ENCODE measurements around the gene EMILIN1. TPM values are rescaled to one million over a fixed set of nuclear protein-coding genes. Genes with fewer than 3 reads are reported as not detected.

Gene EMILIN1
- total and polyA plus RNA-seq, 2 donors (not counting 3 experiments of a cell fraction or from before 2014, with no cell fraction given): 11.7 to 16.6 TPM

DNA sequence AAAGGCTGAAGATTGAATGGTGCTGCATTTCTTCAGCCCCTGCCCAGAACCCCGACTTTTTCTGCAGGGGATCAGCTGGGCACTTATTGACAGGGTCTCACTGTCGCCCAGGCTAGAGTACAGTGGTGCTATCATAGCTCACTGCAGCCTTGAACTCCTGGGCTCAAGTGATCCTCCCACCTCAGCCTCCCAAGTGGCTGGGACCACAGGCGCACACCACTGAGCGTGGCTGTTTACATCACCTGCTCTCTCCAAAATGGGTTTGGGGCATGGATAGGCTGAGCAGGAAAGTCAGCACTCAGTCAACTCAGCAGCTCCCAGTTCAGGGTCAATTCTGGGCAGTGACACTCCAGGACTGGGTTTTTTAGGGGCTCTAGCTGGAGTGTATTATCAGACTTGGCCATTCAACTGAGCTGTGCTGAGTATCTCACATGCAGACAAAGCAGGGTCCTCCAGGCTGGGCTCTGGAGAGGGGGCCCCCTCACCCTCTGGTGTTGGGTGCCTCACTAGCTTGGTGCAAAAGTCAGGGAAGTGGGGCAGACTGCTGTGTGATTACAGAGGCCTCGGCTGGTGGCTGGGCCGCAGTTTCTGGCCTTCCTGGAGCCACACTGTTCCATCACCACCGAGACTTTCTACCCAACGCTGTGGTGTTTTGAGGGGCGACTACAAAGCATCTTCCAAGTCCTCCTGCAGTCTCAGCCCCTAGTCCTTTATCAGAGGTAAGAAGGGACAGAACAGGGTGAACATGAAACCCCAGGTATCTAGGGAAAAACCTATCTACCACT is 49.7 kb downstream of the EMILIN1 start:
- dilution Hi-C loops (cut with MboI; ENCODE audit: extremely low pct_ligation_motif_present, low sequenced_read_pairs) (no loop called here), intact Hi-C loops (cut with micrococcal nuclease) (no loop called here)
- Histone ChIP-seq H3K9me3 (replicated peaks; ENCODE audit: control insufficient read depth, insufficient read depth, low read length) (no peaks in the 10 kb centered on the region), H3K4me3 (replicated peaks in 1 of 3; ENCODE audit: insufficient read depth in 1 of 3, low read depth in 1 of 3, low read length in 3 of 3) (no peak overlapping the region), H3K4me2 (ENCODE audit: insufficient read depth, low read length) (no peak overlapping the region), H4K20me1 (replicated peaks; ENCODE audit: control insufficient read depth, extremely low read depth, insufficient read depth, low read length) (no peaks in the 10 kb centered on the region), H3K27ac (ENCODE audit: insufficient read depth, low read depth, low read length) (no peak overlapping the region), H2AFZ (ENCODE audit: low read depth, low read length) (no peak overlapping the region), H3K4me1 (ENCODE audit: control insufficient read depth, extremely low read depth, insufficient read depth, low read length) (peaks cover 3% of the 10 kb centered on the region), H3K36me3 (ENCODE audit: control insufficient read depth in 2 of 2, extremely low read depth in 1 of 2, insufficient read depth in 2 of 2, low read length in 2 of 2) (peaks cover 6 to 27% of the 10 kb centered on the region in 2 experiments), H3K27me3 (ENCODE audit: control insufficient read depth in 2 of 2, insufficient read depth in 2 of 2, low read length in 2 of 2) (no peaks in the 10 kb centered on the region), H3K9ac (replicated peaks; ENCODE audit: extremely low read depth, insufficient read depth, low read length) (no peak overlapping the region), H3K79me2 (ENCODE audit: control insufficient read depth, insufficient read depth, low read length) (peaks cover 5% of the 10 kb centered on the region), H3K9me1 (replicated peaks; ENCODE audit: control insufficient read depth, extremely low read depth, insufficient read depth, low read length) (no peaks in the 10 kb centered on the region)
- ChIA-PET CTCF (interaction anchor here (0.8 kb wide), 1 partner anchor 42 kb away, joined by 3 read pairs; no protein-coding TSS in a partner anchor), POLR2A (no interaction called here)
- no TSS peak for BruUV-seq (replicated peaks)
- FAIRE-seq: no peak
- TF ChIP-seq, protein P1, sequence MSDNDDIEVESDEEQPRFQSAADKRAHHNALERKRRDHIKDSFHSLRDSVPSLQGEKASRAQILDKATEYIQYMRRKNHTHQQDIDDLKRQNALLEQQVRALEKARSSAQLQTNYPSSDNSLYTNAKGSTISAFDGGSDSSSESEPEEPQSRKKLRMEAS (IDR thresholded peaks at IDR 0.05; ENCODE audit: insufficient read depth, insufficient read length): no peak
- TF ChIP-seq EZH2 (IDR thresholded peaks at IDR 0.05; ENCODE audit: borderline replicate concordance, low read depth, low read length, severe bottlenecking): no peak
- no peak for TF ChIP-seq POLR2AphosphoS5 (IDR thresholded peaks at IDR 0.05; ENCODE audit: insufficient read depth, low read depth, low read length)
- no peak for TF ChIP-seq JUN (IDR thresholded peaks at IDR 0.05; ENCODE audit: borderline replicate concordance, insufficient read depth, insufficient read length, low read depth)
- no peak for TF ChIP-seq FOS (IDR thresholded peaks at IDR 0.05; ENCODE audit: borderline replicate concordance, insufficient read depth, low read length)
- TF ChIP-seq, protein P2, sequence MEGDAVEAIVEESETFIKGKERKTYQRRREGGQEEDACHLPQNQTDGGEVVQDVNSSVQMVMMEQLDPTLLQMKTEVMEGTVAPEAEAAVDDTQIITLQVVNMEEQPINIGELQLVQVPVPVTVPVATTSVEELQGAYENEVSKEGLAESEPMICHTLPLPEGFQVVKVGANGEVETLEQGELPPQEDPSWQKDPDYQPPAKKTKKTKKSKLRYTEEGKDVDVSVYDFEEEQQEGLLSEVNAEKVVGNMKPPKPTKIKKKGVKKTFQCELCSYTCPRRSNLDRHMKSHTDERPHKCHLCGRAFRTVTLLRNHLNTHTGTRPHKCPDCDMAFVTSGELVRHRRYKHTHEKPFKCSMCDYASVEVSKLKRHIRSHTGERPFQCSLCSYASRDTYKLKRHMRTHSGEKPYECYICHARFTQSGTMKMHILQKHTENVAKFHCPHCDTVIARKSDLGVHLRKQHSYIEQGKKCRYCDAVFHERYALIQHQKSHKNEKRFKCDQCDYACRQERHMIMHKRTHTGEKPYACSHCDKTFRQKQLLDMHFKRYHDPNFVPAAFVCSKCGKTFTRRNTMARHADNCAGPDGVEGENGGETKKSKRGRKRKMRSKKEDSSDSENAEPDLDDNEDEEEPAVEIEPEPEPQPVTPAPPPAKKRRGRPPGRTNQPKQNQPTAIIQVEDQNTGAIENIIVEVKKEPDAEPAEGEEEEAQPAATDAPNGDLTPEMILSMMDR (IDR thresholded peaks at IDR 0.05; ENCODE audit: extremely low read depth in 1 of 2, insufficient read depth in 1 of 2, low read depth in 1 of 2, low read length in 2 of 2): no peak
- no peak for TF ChIP-seq POLR2A (IDR thresholded peaks at IDR 0.05; ENCODE audit: low read depth, low read length)
- no peak for TF ChIP-seq MYC (IDR thresholded peaks at IDR 0.05; ENCODE audit: low read depth, low read length)
- no peak for TF ChIP-seq GATA2 (IDR thresholded peaks at IDR 0.05; ENCODE audit: insufficient read depth, insufficient read length, low read depth, low read length)
- no peak for DNase-seq (ENCODE audit: low read depth, low spot score)

Measured in endothelial cell of umbilical vein (primary cell).